CD4-positive, alpha-beta T cell (primary cell): Measurements from ENCODE around the gene ZP3. TPM values are rescaled to one million over a fixed set of nuclear protein-coding genes. Genes with fewer than 3 reads are reported as not detected.
"Not testable (repeated sequence)": the region's sequence is repeated elsewhere in the genome, so short reads cannot be mapped to it uniquely, and the experiment has no call there.

ENCODE experiments used
- ATAC-seq: fragments of 200-7000 bp; cut with Tn5 transposase; one replicate; pipeline ENCODE4 v1.10.0; 2022; ENCODE audit warnings: mild to moderate bottlenecking; ENCODE audit not compliant: poor library complexity
- CTCF ChIA-PET: fragments of 350-600 bp; sonication (Branson Sonifier 250); formaldehyde crosslinking; loops from one replicate; lab custom pipeline; 2021; ENCODE audit warnings: antibody characterized with exemption, inconsistent platforms; lab: Charles Lee
- POLR2A ChIA-PET: fragments of 350-600 bp; sonication (Branson Sonifier 250); formaldehyde crosslinking; loops from one replicate; lab custom pipeline; 2021; ENCODE audit warnings: antibody characterized with exemption, inconsistent platforms; lab: Charles Lee
- DNase-seq, 14 experiments: peaks; one replicate each; pipeline ENCODE4 v3.0.0-alpha.2; 2013 to 2020; ENCODE audit warnings: mixed read lengths in 2 of 14
- H3K27ac ChIP-seq, 2 donors: one replicate each; pipeline versions ENCODE4 v1.5.1 to v1.7.0; 2013; ENCODE audit warnings: low read length in 2 of 2, low read depth in 1 of 2, mild to moderate bottlenecking in 1 of 2
- H3K27me3 ChIP-seq, 2 experiments: 1 replicate in 1 of 2; 2 replicates in 1 of 2; pipeline versions ENCODE4 v1.6.1 to v1.7.0; 2013; ENCODE audit warnings: low read length in 2 of 2, control low read depth in 1 of 2, mild to moderate bottlenecking in 1 of 2, moderate library complexity in 1 of 2; ENCODE audit not compliant: insufficient read depth in 2 of 2, control insufficient read depth in 1 of 2
- H3K36me3 ChIP-seq: one replicate; pipeline ENCODE4 v1.6.1; 2013; ENCODE audit warnings: low read length, control low read depth; ENCODE audit not compliant: insufficient read depth
- H3K4me1 ChIP-seq: one replicate; pipeline ENCODE4 v1.6.1; 2013; ENCODE audit warnings: low read length, control low read depth; ENCODE audit not compliant: insufficient read depth
- H3K4me3 ChIP-seq: one replicate; pipeline ENCODE4 v1.5.1; 2013; ENCODE audit warnings: mild to moderate bottlenecking, low read length, moderate library complexity
- H3K9me3 ChIP-seq, 2 experiments: 1 replicate in 1 of 2; 2 replicates in 1 of 2; pipeline versions ENCODE4 v1.6.1 to v1.7.0; 2013; ENCODE audit warnings: low read length in 2 of 2, mild to moderate bottlenecking in 2 of 2, control low read depth in 1 of 2, moderate library complexity in 1 of 2; ENCODE audit not compliant: control insufficient read depth in 1 of 2, insufficient read depth in 1 of 2
- H3K27ac Mint-ChIP-seq: one replicate; pipeline ENCODE4 v1.8.0; 2020; ENCODE audit warnings: mixed read lengths
- H3K27me3 Mint-ChIP-seq: one replicate; pipeline ENCODE4 v1.8.0; 2021; ENCODE audit warnings: mixed read lengths
- H3K36me3 Mint-ChIP-seq: one replicate; pipeline ENCODE4 v1.8.0; 2021; ENCODE audit warnings: low read depth, mixed read lengths
- H3K4me1 Mint-ChIP-seq: one replicate; pipeline ENCODE4 v1.8.0; 2021; ENCODE audit warnings: low read depth, mixed read lengths
- H3K4me3 Mint-ChIP-seq: one replicate; pipeline ENCODE4 v1.8.0; 2020; ENCODE audit warnings: mild to moderate bottlenecking, mixed read lengths
- H3K9me3 Mint-ChIP-seq: one replicate; pipeline ENCODE4 v1.8.0; 2020; ENCODE audit warnings: mixed read lengths
- intact Hi-C, 2 experiments: fragments of 100-400 bp; cut with DNase I in 1 of 2; cut with micrococcal nuclease in 1 of 2; formaldehyde crosslinking; loops; one replicate each; pipeline versions ENCODE4 v1.15.1 to v1.9.0; 2023 to 2025; cut with DNase I, micrococcal nuclease
- total RNA-seq, 174 experiments: library from RNA in 2 of 174; stranded (reverse) in 2 of 174; gene quantifications; one replicate each; pipeline ENCODE4 v1.2.3 and lab custom pipeline; 2021 to 2026

Gene ZP3
- total RNA-seq, 2 experiments from 2014 or later, result 3.2 to 7.0 TPM

- CTCF ChIA-PET, H3K9me3 Mint-ChIP-seq, H3K27ac ChIP-seq, intact Hi-C loops, H3K36me3 Mint-ChIP-seq, DNase-seq, H3K27ac Mint-ChIP-seq, H3K4me3 ChIP-seq, POLR2A ChIA-PET, H3K27me3 ChIP-seq, H3K4me1 Mint-ChIP-seq, H3K4me3 Mint-ChIP-seq, H3K36me3 ChIP-seq, H3K27me3 Mint-ChIP-seq, H3K9me3 ChIP-seq: not testable (repeated sequence)
- peaks cover 19% of the 10 kb centered on the region for H3K4me1 ChIP-seq
- ATAC-seq, result peak; percentile 52
These were observed 17.0 kb downstream of the ZP3 start for GRCh38 chr7:76441792-76442191.

- H3K9me3 Mint-ChIP-seq, H3K27ac Mint-ChIP-seq, H3K27me3 Mint-ChIP-seq, H3K4me3 ChIP-seq, POLR2A ChIA-PET, H3K36me3 Mint-ChIP-seq, H3K4me3 Mint-ChIP-seq, H3K4me1 Mint-ChIP-seq, H3K27ac ChIP-seq, CTCF ChIA-PET, DNase-seq, intact Hi-C loops, H3K9me3 ChIP-seq, ATAC-seq, H3K36me3 ChIP-seq, H3K27me3 ChIP-seq: not testable (repeated sequence)
- H3K4me1 ChIP-seq, result peaks cover 19% of the 10 kb centered on the region
These were observed 18.1 kb downstream of the ZP3 start for GRCh38 chr7:76442664-76443446.

GRCh38 chr7:76443846-76444245, 19.1 kb downstream of the ZP3 start:
- Mint-ChIP-seq H3K4me3 (peak overlapping the region; percentile 34), H3K27ac (peak overlapping the region; percentile 73)

DNA sequence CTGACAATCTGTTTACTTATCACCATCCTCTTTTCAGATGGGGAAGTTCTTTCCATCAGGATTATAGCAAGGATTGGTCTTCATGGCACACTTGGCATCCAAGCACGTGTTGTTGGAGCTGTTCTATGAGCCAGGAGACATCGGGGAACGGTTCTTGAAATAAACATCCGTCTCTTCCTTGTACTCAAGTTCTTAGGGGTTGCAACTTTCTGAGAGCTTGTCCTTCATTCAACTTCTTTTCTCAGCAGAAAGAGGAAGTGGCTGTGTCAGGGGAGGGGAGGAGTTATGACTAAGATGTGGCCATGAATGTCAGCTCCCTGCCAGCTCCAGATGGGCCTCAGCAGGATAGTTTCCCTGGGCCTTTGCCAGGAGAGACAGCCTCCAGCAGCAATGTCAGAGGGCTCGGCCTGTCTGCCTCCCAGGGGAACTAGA, 20.8 kb downstream of the ZP3 start:
- H3K27me3 ChIP-seq, intact Hi-C loops, H3K36me3 Mint-ChIP-seq, H3K36me3 ChIP-seq, H3K9me3 ChIP-seq, H3K4me3 ChIP-seq, POLR2A ChIA-PET, H3K4me1 Mint-ChIP-seq, H3K27me3 Mint-ChIP-seq, H3K9me3 Mint-ChIP-seq, H3K27ac ChIP-seq, CTCF ChIA-PET: not testable (repeated sequence)
- Mint-ChIP-seq H3K27ac (peak overlapping the region; percentile 78), H3K4me3 (peak overlapping the region; percentile 10)
- peaks cover 19% of the 10 kb centered on the region for H3K4me1 ChIP-seq
- DNase-seq (peak in 4 of 14 experiments; percentile 24 to 47 (median 32)), ATAC-seq (peak; percentile 81)

More at GRCh38 chr7:76443846-76444245, 19.1 kb downstream of the ZP3 start:
- POLR2A ChIA-PET, H3K36me3 ChIP-seq, H3K27me3 Mint-ChIP-seq, H3K9me3 ChIP-seq, intact Hi-C loops, H3K27ac ChIP-seq, CTCF ChIA-PET, H3K36me3 Mint-ChIP-seq, H3K27me3 ChIP-seq, H3K4me1 Mint-ChIP-seq, H3K9me3 Mint-ChIP-seq, H3K4me3 ChIP-seq: not testable (repeated sequence)
- DNase-seq (peak in 5 of 14 experiments; percentile 7 to 37 (median 21)), ATAC-seq (peak; percentile 68)
- H3K4me1 ChIP-seq, result peaks cover 19% of the 10 kb centered on the region

GRCh38 chr7:76457017-76457416, 32.3 kb downstream of the ZP3 start:
- H3K9me3 ChIP-seq, H3K27ac Mint-ChIP-seq, intact Hi-C loops, POLR2A ChIA-PET, H3K36me3 Mint-ChIP-seq, H3K36me3 ChIP-seq, H3K4me3 Mint-ChIP-seq, H3K4me1 Mint-ChIP-seq, H3K9me3 Mint-ChIP-seq, H3K4me3 ChIP-seq, DNase-seq, H3K27me3 Mint-ChIP-seq, H3K4me1 ChIP-seq, H3K27me3 ChIP-seq, H3K27ac ChIP-seq, ATAC-seq, CTCF ChIA-PET: not testable (repeated sequence)

DNA sequence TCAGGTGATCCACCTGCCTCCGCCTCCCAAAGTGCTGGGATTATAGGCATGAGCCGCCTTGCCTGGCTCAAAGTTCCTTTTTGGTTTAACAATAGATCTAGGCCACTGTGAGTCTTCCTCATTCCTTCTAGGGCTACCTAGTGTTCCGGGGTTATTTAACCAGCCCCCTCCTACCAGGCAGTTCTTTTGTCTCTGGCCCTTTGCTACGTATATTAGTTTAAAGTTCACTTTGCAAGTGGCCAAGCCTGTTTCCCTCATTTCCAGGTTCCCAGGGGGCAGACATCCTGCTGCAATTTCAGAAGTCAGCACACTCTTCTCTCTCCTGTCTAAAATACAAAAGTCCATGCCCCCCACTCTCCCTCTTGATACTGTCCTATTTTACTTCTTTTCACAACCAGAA, 33.8 kb downstream of the ZP3 start:
- not testable (repeated sequence) for H3K4me3 Mint-ChIP-seq, DNase-seq

GRCh38 chr7:76460767-76461166, 36.0 kb downstream of the ZP3 start:
- H3K4me1 Mint-ChIP-seq, H3K27ac ChIP-seq, H3K4me1 ChIP-seq, intact Hi-C loops, H3K9me3 ChIP-seq, H3K36me3 Mint-ChIP-seq, H3K27me3 Mint-ChIP-seq, ATAC-seq, H3K9me3 Mint-ChIP-seq, H3K27ac Mint-ChIP-seq, H3K27me3 ChIP-seq, H3K4me3 Mint-ChIP-seq, H3K4me3 ChIP-seq, H3K36me3 ChIP-seq, DNase-seq, POLR2A ChIA-PET: not testable (repeated sequence)
- CTCF ChIA-PET, result interaction anchor here (0.7 kb wide), 1 partner anchor 275 kb away, joined by 3 read pairs; no protein-coding TSS in a partner anchor

More for the DNA sequence above, 33.8 kb downstream of the ZP3 start:
- H3K27ac ChIP-seq, H3K36me3 Mint-ChIP-seq, H3K9me3 ChIP-seq, H3K4me3 ChIP-seq, H3K27me3 Mint-ChIP-seq, H3K4me1 Mint-ChIP-seq, H3K4me1 ChIP-seq, H3K36me3 ChIP-seq, CTCF ChIA-PET, ATAC-seq, POLR2A ChIA-PET, H3K27me3 ChIP-seq, intact Hi-C loops, H3K9me3 Mint-ChIP-seq, H3K27ac Mint-ChIP-seq: not testable (repeated sequence)
